SU-DHL-6 (cell line): ENCODE results near the gene NSMCE4A.

Source experiments
- CTCF ChIP-seq: fragments of 200-600 bp; sonication (generic); IDR thresholded peaks from one replicate; pipeline ENCODE4 v1.5.1; 2017; ENCODE audit warnings: antibody characterized with exemption, mild to moderate bottlenecking, low read length, moderate library complexity; ENCODE audit not compliant: insufficient read depth, poor library complexity, severe bottlenecking
- EZH2phosphoT487 ChIP-seq: fragments of 200-600 bp; sonication (generic), shearing (Covaris generic); conservative IDR thresholded peaks from 2 replicates; pipeline ENCODE4 v1.6.1; 2018; ENCODE audit warnings: mild to moderate bottlenecking, antibody characterized with exemption, low read length, moderate library complexity, mixed read lengths

- TF ChIP-seq CTCF: no peak
- TF ChIP-seq EZH2phosphoT487: no peak
Measured at GRCh38 chr10:121956111-121957061, 18.6 kb downstream of the NSMCE4A start.
